Measurements from ENCODE around the gene TCF20. TPM values are rescaled to one million over a fixed set of nuclear protein-coding genes. Genes with fewer than 3 reads are reported as not detected.

Gene TCF20
- total RNA-seq, 4 donors from 2014 or later = 14.4 to 51.7 (median 27.3) TPM

- TF ChIP-seq POLR2A (IDR thresholded peaks at IDR 0.05) (no peak), CTCF (IDR thresholded peaks at IDR 0.05) (no peak)
- no peaks in the 10 kb centered on the region for H3K27me3 ChIP-seq
- H3K4me3 ChIP-seq = no peak overlapping the region
- intact Hi-C loops (cut with DNase I; ENCODE audit: low total_unique reads) = no loop called here
- peaks cover 0 to 7% of the 10 kb centered on the region in 2 donors for H3K4me1 ChIP-seq
- H3K9me3 ChIP-seq = no peaks in the 10 kb centered on the region
- H3K27ac ChIP-seq = no peak overlapping the region
- no peaks in the 10 kb centered on the region for H3K36me3 ChIP-seq
- DNase-seq = no peak
These were observed 40.0 kb upstream of the TCF20 start for GRCh38 chr22:42310291-42311015.

GRCh38 chr22:42309865-42310264, 39.4 kb upstream of the TCF20 start:
- Histone ChIP-seq H3K27me3 (no peaks in the 10 kb centered on the region), H3K4me3 (no peak overlapping the region), H3K4me1 (peaks cover 0 to 7% of the 10 kb centered on the region in 2 donors), H3K36me3 (no peaks in the 10 kb centered on the region), H3K9me3 (no peaks in the 10 kb centered on the region), H3K27ac (no peak overlapping the region)
- intact Hi-C loops (cut with DNase I; ENCODE audit: low total_unique reads) = no loop called here
- TF ChIP-seq POLR2A (IDR thresholded peaks at IDR 0.05) (no peak), CTCF (IDR thresholded peaks at IDR 0.05) (no peak)
- no peak for DNase-seq

- no peaks in the 10 kb centered on the region for H3K36me3 ChIP-seq
- H3K9me3 ChIP-seq = no peaks in the 10 kb centered on the region
- DNase-seq = no peak
- TF ChIP-seq CTCF (IDR thresholded peaks at IDR 0.05) (no peak), POLR2A (IDR thresholded peaks at IDR 0.05) (no peak)
- H3K4me3 ChIP-seq = no peak overlapping the region
- no peak overlapping the region for H3K27ac ChIP-seq
- intact Hi-C loops (cut with DNase I; ENCODE audit: low total_unique reads) = no loop called here
- H3K27me3 ChIP-seq = no peaks in the 10 kb centered on the region
- H3K4me1 ChIP-seq = peaks cover 0 to 2% of the 10 kb centered on the region in 2 donors
These were observed 38.5 kb upstream of the TCF20 start for GRCh38 chr22:42308892-42309468.

- intact Hi-C loops (cut with DNase I; ENCODE audit: low total_unique reads) = no loop called here
- Histone ChIP-seq H3K9me3 (no peaks in the 10 kb centered on the region), H3K27ac (no peak overlapping the region), H3K36me3 (no peaks in the 10 kb centered on the region), H3K4me3 (no peak overlapping the region), H3K27me3 (no peaks in the 10 kb centered on the region), H3K4me1 (no peaks in the 10 kb centered on the region)
- DNase-seq = no peak
- TF ChIP-seq CTCF (IDR thresholded peaks at IDR 0.05) (no peak), POLR2A (IDR thresholded peaks at IDR 0.05) (no peak)
These were observed 37.5 kb upstream of the TCF20 start for GRCh38 chr22:42307806-42308563.

DNA sequence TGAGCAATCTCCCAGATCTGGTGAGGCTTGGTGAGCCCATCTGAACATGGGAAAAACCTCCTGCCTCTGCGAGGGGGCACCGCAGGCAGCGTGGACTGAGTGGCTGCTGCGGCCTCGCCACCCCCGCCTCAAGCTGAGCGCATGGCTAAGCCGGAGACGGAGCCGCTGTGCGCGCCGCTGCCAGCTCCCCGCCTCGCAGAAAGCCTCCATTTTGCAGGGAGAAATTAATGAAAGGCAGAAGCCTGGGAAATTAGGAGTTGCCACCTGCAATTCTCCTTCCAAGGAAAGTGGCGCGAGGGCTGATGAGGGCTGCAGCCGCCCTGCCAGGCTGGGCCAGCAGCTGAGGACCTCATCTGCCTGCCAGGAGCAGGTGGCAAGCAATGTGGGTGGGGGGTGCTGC, 35.6 kb upstream of the TCF20 start:
- no peak overlapping the region for H3K27ac ChIP-seq

More for the DNA sequence above, 35.6 kb upstream of the TCF20 start:
- Histone ChIP-seq H3K4me3 (no peak overlapping the region), H3K4me1 (no peaks in the 10 kb centered on the region), H3K9me3 (no peaks in the 10 kb centered on the region), H3K36me3 (no peaks in the 10 kb centered on the region), H3K27me3 (no peaks in the 10 kb centered on the region)
- no peak for DNase-seq
- intact Hi-C loops (cut with DNase I; ENCODE audit: low total_unique reads) = no loop called here
- no peak for TF ChIP-seq POLR2A (IDR thresholded peaks at IDR 0.05)
- TF ChIP-seq CTCF (IDR thresholded peaks at IDR 0.05) = no peak

Data from uterus (tissue), 4 donors.